BJ (cell line): ENCODE data around the gene C11orf52. TPM values are rescaled to one million over a fixed set of nuclear protein-coding genes. Genes with fewer than 3 reads are reported as not detected.
A peak's percentile ranks its signal among the peaks of the same experiment; 100 is the strongest.
"Not testable (repeated sequence)": the region's sequence is repeated elsewhere in the genome, so short reads cannot be mapped to it uniquely, and the experiment has no call there.

Experiments used
- CTCF ChIA-PET: fragments of 350-600 bp; formaldehyde crosslinking; extraction: SDS; loops from one replicate; lab custom pipeline; 2021; ENCODE audit warnings: antibody characterized with exemption, inconsistent platforms; lab: Yijun Ruan, JAX
- POLR2A ChIA-PET: fragments of 300-600 bp; sonication (Branson Sonifier 250); formaldehyde crosslinking; extraction: SDS; loops from one replicate; lab custom pipeline; 2021; ENCODE audit warnings: antibody characterized with exemption; lab: Charles Lee
- DNase-seq: peaks from one replicate; pipeline ENCODE4 v3.0.0-alpha.2; 2011; ENCODE audit warnings: low read depth
- H3K27me3 ChIP-seq: 2 replicates; pipeline ENCODE4 v1.6.0; 2011; ENCODE audit warnings: low read length; ENCODE audit not compliant: control insufficient read depth, insufficient read depth
- H3K36me3 ChIP-seq: 2 replicates; pipeline ENCODE4 v1.5.1; 2011; ENCODE audit warnings: low read length; ENCODE audit not compliant: control insufficient read depth, insufficient read depth
- H3K4me3 ChIP-seq: 2 replicates; pipeline ENCODE4 v1.5.1; 2011; ENCODE audit warnings: low read depth, mild to moderate bottlenecking, control low read depth, low read length
- CTCF ChIP-seq: IDR thresholded peaks from 2 replicates; pipeline ENCODE4 v1.5.1; 2011; ENCODE audit warnings: low read depth, mild to moderate bottlenecking, control low read depth, inconsistent platforms, low read length, moderate library complexity; ENCODE audit not compliant: insufficient read depth
- polyA plus RNA-seq: library from polyadenylated mRNA; depleted of rRNA; stranded (reverse); fragments of >200 nt; gene quantifications from 2 replicates; pipeline ENCODE4 v1.2.3, GENCODE V29; 2011

The C11orf52 gene
- polyA plus RNA-seq, 1 experiment: 2.9 TPM

- ChIA-PET POLR2A (interaction anchor here (0.7 kb wide), 1 partner anchor 118 kb away, joined by 12 read pairs; no protein-coding TSS in a partner anchor), CTCF (interaction anchor here (0.8 to 2.2 kb wide), 11 partner anchors 13 to 267 kb away, joined by 3 to 11 read pairs (median 5); no protein-coding TSS in a partner anchor)
- H3K4me3 ChIP-seq: peak overlapping the region; percentile 85
- no peaks in the 10 kb centered on the region for H3K27me3 ChIP-seq
- no peak for DNase-seq
- peaks cover 3% of the 10 kb centered on the region for H3K36me3 ChIP-seq
- TF ChIP-seq CTCF: no peak
These were observed 47.0 kb upstream of the C11orf52 start for GRCh38 chr11:111871693-111872161.

- TF ChIP-seq CTCF: no peak
- DNase-seq: no peak
- Histone ChIP-seq H3K36me3 (no peaks in the 10 kb centered on the region; the same call in 1 of the 2 replicates), H3K27me3 (no peaks in the 10 kb centered on the region), H3K4me3 (peak overlapping the region; percentile 62)
- CTCF ChIA-PET: interaction anchor here (0.6 to 3.4 kb wide), 12 partner anchors 9 to 138 kb away, joined by 3 to 39 read pairs (median 4); partner anchors contain the start of gene DIXDC1
- POLR2A ChIA-PET: interaction anchor here (0.6 kb wide), 1 partner anchor 32 kb away, joined by 3 read pairs; no protein-coding TSS in a partner anchor
These were observed 40.3 kb upstream of the C11orf52 start for GRCh38 chr11:111878385-111878848.

DNA sequence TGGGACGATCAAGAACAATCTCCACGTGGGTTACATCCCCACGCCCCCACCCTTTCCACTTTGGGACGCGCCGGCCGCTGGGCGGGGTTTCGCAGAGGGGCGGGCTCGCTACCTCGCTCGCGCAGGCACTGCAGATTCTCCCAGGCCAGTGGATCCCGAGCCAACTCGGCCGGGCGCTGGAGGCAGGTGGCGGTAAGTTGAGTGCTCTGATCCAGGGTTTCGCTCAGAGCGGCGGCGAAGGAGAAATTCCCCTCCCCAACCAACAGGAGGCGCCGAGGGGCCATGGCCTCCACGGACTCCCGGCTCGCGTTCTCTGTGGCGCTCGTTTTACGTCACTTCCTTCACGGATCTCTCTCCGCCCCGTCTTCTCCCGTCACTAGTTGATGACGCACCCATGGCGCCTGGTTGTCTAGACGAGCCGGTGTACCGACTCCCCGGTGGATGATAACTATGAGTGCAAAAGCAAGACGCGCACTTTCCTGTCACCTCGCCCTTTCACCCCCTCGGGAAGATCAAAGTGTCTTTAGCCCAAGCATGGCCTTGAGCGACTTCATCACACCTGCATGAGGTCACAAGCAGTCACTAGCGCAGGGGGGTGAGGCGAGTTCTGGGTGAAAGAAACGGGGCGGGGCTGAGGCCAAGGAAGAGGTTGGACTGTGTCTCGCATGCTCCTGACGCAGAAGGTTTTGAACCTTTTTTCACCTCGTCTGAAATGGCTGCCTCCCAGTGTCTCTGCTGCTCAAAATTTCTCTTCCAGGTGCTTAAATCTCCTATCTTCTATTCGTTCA is 39.7 kb upstream of the C11orf52 start, which contains the start of the genes CFAP68 and FDXACB1:
CFAP68 (plus strand) TSS at position 693 of the 788 bp plus-strand sequence; CDS start at position 713, 20 bp downstream.
FDXACB1 (minus strand) TSS at position 317 of the 788 bp plus-strand sequence; CDS start at position 284, 33 bp downstream.
- ChIA-PET CTCF (interaction anchor here (0.8 to 3.4 kb wide), 16 partner anchors 8 to 137 kb away, joined by 3 to 39 read pairs (median 4); partner anchors contain the start of gene DIXDC1), POLR2A (no interaction called here)
- TF ChIP-seq CTCF: peak; percentile 99
- Histone ChIP-seq H3K4me3 (peak within 1 kb of the TSS; percentile 62), H3K36me3 (no peaks in the 10 kb centered on the region; the same call in 1 of the 2 replicates), H3K27me3 (no peaks in the 10 kb centered on the region)
- peak; percentile 81 for DNase-seq

- Histone ChIP-seq H3K36me3 (no peaks in the 10 kb centered on the region; the same call in 1 of the 2 replicates), H3K4me3 (peak overlapping the region; percentile 62), H3K27me3 (no peaks in the 10 kb centered on the region)
- ChIA-PET CTCF (interaction anchor here (0.7 to 1.8 kb wide), 8 partner anchors 9 to 118 kb away, joined by 3 to 8 read pairs (median 4); partner anchors contain the start of genes CRYAB and DIXDC1), POLR2A (no interaction called here)
- TF ChIP-seq CTCF: no peak
- DNase-seq: no peak
These were observed 39.1 kb upstream of the C11orf52 start for GRCh38 chr11:111879637-111879960.

DNA sequence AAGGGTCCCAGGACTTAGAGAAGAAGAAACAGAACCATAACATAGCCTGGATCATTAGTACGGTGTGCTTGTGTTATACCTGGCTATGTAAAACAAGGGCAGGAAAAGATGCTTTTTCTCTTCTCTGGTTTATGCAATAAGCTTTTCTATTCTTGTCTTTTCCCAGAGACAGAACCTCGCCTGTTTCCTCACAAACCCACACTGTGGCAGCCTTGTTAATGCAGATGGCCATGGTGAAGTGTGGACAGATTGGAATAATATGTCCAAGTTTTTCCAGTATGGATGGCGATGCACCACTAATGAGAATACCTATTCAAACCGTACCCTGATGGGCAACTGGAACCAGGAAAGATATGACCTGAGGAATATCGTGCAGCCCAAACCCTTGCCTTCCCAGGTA is 36.5 kb upstream of the C11orf52 start:
- no peak for DNase-seq
- ChIA-PET POLR2A (no interaction called here), CTCF (interaction anchor here (0.9 to 3.3 kb wide), 5 partner anchors 11 to 98 kb away, joined by 3 to 11 read pairs (median 3); no protein-coding TSS in a partner anchor)
- H3K36me3 ChIP-seq: no peaks in the 10 kb centered on the region
- H3K27me3 ChIP-seq: no peaks in the 10 kb centered on the region
- no peak overlapping the region for H3K4me3 ChIP-seq
- no peak for TF ChIP-seq CTCF

GRCh38 chr11:111885053-111885452 is 33.7 kb upstream of the C11orf52 start:
- CTCF ChIA-PET, H3K36me3 ChIP-seq, H3K4me3 ChIP-seq, H3K27me3 ChIP-seq, POLR2A ChIA-PET, DNase-seq: not testable (repeated sequence)
